Loucy (cell line): Measurements from ENCODE around the gene GATB.

Experiments used
- H2AFZ ChIP-seq: fragments of 200-600 bp; sonication (generic); 2 replicates; pipeline ENCODE4 v1.6.0; 2016; ENCODE audit warnings: antibody characterized with exemption, mild to moderate bottlenecking, low read length, moderate library complexity
- H3F3A ChIP-seq: fragments of 200-600 bp; 2 replicates; pipeline ENCODE4 v1.6.0; 2016; ENCODE audit warnings: antibody characterized with exemption, low read depth, mild to moderate bottlenecking
- H3K27me3 ChIP-seq: fragments of 200-600 bp; sonication (generic); 2 replicates; pipeline ENCODE4 v1.6.1; 2014; ENCODE audit warnings: low read length, mild to moderate bottlenecking; ENCODE audit not compliant: insufficient read depth, poor library complexity, severe bottlenecking
- H3K36me3 ChIP-seq: fragments of 200-600 bp; sonication (generic); 2 replicates; pipeline ENCODE4 v1.6.1; 2016; ENCODE audit warnings: low read length; ENCODE audit not compliant: insufficient read depth
- H3K4me1 ChIP-seq: fragments of 200-600 bp; sonication (generic); 2 replicates; pipeline ENCODE4 v1.5.1; 2014; ENCODE audit warnings: low read length, mild to moderate bottlenecking; ENCODE audit not compliant: insufficient read depth, poor library complexity, severe bottlenecking
- H3K4me2 ChIP-seq: fragments of 200-600 bp; sonication (generic); 2 replicates; pipeline ENCODE4 v1.6.0; 2014; ENCODE audit warnings: antibody characterized with exemption, low read length, low read depth, mild to moderate bottlenecking; ENCODE audit not compliant: poor library complexity, severe bottlenecking
- H3K4me3 ChIP-seq: fragments of 200-600 bp; sonication (generic); 2 replicates; pipeline ENCODE4 v1.5.1; 2014; ENCODE audit warnings: low read length, mild to moderate bottlenecking, mixed read lengths; ENCODE audit not compliant: poor library complexity, severe bottlenecking
- H3K79me2 ChIP-seq: fragments of 200-600 bp; sonication (generic); 2 replicates; pipeline ENCODE4 v1.6.1; 2014; ENCODE audit warnings: low read length; ENCODE audit not compliant: insufficient read depth
- H3K9ac ChIP-seq: fragments of 200-600 bp; sonication (generic); 2 replicates; pipeline ENCODE4 v1.6.0; 2014; ENCODE audit warnings: mild to moderate bottlenecking, low read depth, low read length, moderate library complexity; ENCODE audit not compliant: poor library complexity, severe bottlenecking
- H3K9me2 ChIP-seq: fragments of 200-600 bp; sonication (generic); replicated peaks from 2 replicates; pipeline ENCODE4 v1.6.1; 2016; ENCODE audit warnings: low read depth, low read length, mixed read lengths
- H3K9me3 ChIP-seq: fragments of 200-600 bp; sonication (generic); 2 replicates; pipeline ENCODE4 v1.6.1; 2014; ENCODE audit warnings: mild to moderate bottlenecking, antibody characterized with exemption, low read length, low read depth; ENCODE audit not compliant: insufficient read depth
- H4K20me1 ChIP-seq: fragments of 200-600 bp; sonication (generic); 2 replicates; pipeline ENCODE4 v1.6.0; 2014; ENCODE audit warnings: antibody characterized with exemption, low read length, mild to moderate bottlenecking; ENCODE audit not compliant: insufficient read depth, poor library complexity, severe bottlenecking
- CTCF ChIP-seq: fragments of 200-600 bp; sonication (generic); conservative IDR thresholded peaks from 2 replicates; pipeline ENCODE4 v1.5.1; 2014; ENCODE audit warnings: mild to moderate bottlenecking, antibody characterized with exemption, low read length
- EZH2phosphoT487 ChIP-seq: fragments of 200-600 bp; IDR thresholded peaks from 2 replicates; pipeline ENCODE4 v1.6.1; 2018; ENCODE audit warnings: antibody characterized with exemption, mild to moderate bottlenecking, moderate library complexity, borderline replicate concordance

GATB gene

DNA sequence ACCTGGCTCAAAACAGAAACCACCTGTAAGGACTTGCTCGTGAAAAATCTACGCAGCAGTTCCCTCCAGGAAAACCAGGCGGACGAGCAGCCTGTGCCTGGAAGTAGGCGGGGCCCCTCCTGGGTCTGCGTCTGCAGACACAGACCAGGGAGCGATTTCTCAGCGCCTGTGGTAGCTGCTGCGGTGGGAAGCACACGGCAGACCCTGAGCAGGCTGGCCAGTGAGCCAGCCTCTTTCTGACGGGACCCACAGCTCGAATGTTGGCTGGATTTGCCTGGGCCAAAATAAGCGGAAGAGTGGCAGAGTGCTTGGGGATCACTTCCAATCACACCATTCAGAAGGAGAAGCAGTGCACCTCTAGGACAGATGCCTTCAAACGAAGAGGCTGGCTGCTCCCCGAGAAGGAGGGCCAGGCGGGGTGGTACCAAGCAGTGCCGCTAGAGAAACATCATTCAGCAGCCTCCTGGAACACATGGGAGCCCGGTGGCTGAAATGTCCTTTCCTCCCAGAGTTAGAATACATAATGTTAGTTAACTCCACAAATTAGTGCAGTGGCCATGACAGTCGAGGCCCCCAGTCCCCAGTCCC, 85.9 kb downstream of the GATB start:
- Histone ChIP-seq H3K79me2 (no peaks in the 10 kb centered on the region), H3F3A (no peaks in the 10 kb centered on the region), H2AFZ (no peak overlapping the region), H3K27me3 (no peaks in the 10 kb centered on the region), H4K20me1 (no peaks in the 10 kb centered on the region), H3K4me2 (no peak overlapping the region), H3K9me3 (no peaks in the 10 kb centered on the region), H3K9me2 (no peaks in the 10 kb centered on the region), H3K36me3 (no peaks in the 10 kb centered on the region), H3K4me3 (no peak overlapping the region), H3K9ac (no peak overlapping the region), H3K4me1 (peaks cover 10% of the 10 kb centered on the region)
- TF ChIP-seq CTCF (no peak), EZH2phosphoT487 (no peak)

- TF ChIP-seq EZH2phosphoT487 (no peak), CTCF (no peak)
- no peaks in the 10 kb centered on the region for H4K20me1 ChIP-seq
- H3K4me1 ChIP-seq: peaks cover 19% of the 10 kb centered on the region
- H3K9me2 ChIP-seq: no peaks in the 10 kb centered on the region
- no peak overlapping the region for H3K9ac ChIP-seq
- H3K9me3 ChIP-seq: no peaks in the 10 kb centered on the region
- no peak overlapping the region for H3K4me2 ChIP-seq
- H3K36me3 ChIP-seq: no peaks in the 10 kb centered on the region
- H2AFZ ChIP-seq: no peak overlapping the region
- H3K4me3 ChIP-seq: no peak overlapping the region
- H3K27me3 ChIP-seq: no peaks in the 10 kb centered on the region
- no peaks in the 10 kb centered on the region for H3K79me2 ChIP-seq
- no peaks in the 10 kb centered on the region for H3F3A ChIP-seq
These were observed 86.8 kb downstream of the GATB start for GRCh38 chr4:151673908-151674520.

DNA sequence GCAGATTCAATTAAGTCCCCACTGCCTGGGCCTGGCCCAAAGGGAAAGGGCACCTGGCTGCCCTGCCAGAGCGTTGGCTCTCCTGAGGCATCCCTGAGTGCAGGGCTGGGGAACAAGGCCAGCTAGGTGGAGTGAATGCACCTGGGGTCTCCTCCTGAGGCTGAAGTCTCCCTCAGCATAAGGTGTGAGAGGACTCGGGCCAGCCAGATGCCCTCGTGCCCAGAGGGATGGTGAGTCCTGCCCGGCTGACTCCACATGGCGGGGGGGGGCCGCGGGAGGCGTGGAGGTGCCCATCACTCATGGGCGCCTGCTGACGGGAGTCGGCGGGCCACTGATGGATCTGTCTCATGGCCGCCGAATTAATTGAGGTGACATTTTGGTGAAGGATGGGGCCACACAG, 87.8 kb downstream of the GATB start:
- H3K9ac ChIP-seq: no peak overlapping the region
- no peaks in the 10 kb centered on the region for H3K79me2 ChIP-seq
- H3K36me3 ChIP-seq: no peaks in the 10 kb centered on the region
- TF ChIP-seq EZH2phosphoT487 (no peak), CTCF (no peak)
- H4K20me1 ChIP-seq: no peaks in the 10 kb centered on the region
- H2AFZ ChIP-seq: no peak overlapping the region
- H3F3A ChIP-seq: no peaks in the 10 kb centered on the region
- no peak overlapping the region for H3K4me3 ChIP-seq
- H3K27me3 ChIP-seq: no peaks in the 10 kb centered on the region
- H3K9me3 ChIP-seq: no peaks in the 10 kb centered on the region
- H3K9me2 ChIP-seq: no peaks in the 10 kb centered on the region
- H3K4me1 ChIP-seq: peaks cover 27% of the 10 kb centered on the region
- no peak overlapping the region for H3K4me2 ChIP-seq
